Right ventricle myocardium inferior (tissue), 1 donor: Measurements from ENCODE around the gene CD58. TPM values are rescaled to one million over a fixed set of nuclear protein-coding genes. Genes with fewer than 3 reads are reported as not detected.
A peak's percentile ranks its signal among the peaks of the same experiment; 100 is the strongest.

Experiments
- ATAC-seq: fragments of 200-7000 bp; cut with Tn5 transposase; one replicate; pipeline ENCODE4 v1.9.1; 2020; ENCODE audit warnings: mild to moderate bottlenecking, moderate library complexity
- DNase-seq: peaks from one replicate; pipeline ENCODE4 v3.0.0; 2021; ENCODE audit errors: missing footprints
- intact Hi-C: fragments of 100-400 bp; cut with DNase I; formaldehyde crosslinking; loops from one replicate; pipeline ENCODE4 v1.11.0; 2022
- total RNA-seq: library from RNA; stranded (reverse); fragmentation: NEBNext Ultra II Directional; extraction: Animal tissue kit (Norgen Biotek cat#: 25700); gene quantifications from one replicate; pipeline ENCODE4 v1.2.1, GENCODE V29; 2021
- donor health status: DM: no; HTN: yes; CAD: no; lungs with severe emphysema.

CD58 gene
- total RNA-seq, 1 donor from 2014 or later, result 30.1 TPM

DNA sequence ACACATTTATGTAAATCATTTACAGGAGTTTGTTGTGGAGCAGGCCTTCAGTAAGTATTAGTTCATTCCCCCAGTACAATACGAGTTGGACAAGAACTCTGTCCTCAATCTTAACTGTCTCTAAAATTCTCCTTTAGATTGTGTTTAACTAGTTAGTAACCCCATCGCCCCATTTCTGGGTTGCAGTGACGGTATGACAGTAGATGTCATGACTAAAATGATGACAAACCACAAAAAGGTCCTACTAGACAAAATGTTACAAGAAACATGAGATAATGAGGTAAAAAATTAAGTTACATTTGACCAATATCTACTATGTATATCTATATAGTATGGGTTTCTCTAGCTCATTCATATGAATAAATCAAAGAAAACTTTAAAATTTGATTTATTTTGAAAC, 41.1 kb downstream of the CD58 start:
- intact Hi-C loops, result no loop called here
- no peak for DNase-seq
- ATAC-seq, result no peak

DNA sequence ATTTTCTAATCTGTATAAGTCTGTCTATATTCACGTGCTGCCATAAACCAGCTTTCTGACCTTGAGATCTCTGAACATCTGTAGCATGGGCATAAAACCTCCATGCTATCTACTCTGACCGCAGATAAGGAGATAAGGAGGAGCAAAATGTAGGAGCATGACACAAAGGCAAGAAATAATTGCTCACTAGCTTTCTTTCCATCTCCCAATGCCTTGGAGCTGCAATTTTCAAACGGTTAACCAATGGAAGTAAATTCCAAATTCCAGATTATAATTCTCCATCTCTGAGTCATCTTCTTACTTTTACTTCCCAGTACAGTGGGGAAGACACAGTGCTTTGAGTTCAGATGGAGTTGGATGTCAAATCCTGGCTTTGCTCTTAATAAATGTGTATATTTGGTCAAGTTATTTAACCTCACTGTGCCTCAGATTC, 41.6 kb downstream of the CD58 start:
- intact Hi-C loops, result no loop called here
- DNase-seq, result no peak
- no peak for ATAC-seq

DNA sequence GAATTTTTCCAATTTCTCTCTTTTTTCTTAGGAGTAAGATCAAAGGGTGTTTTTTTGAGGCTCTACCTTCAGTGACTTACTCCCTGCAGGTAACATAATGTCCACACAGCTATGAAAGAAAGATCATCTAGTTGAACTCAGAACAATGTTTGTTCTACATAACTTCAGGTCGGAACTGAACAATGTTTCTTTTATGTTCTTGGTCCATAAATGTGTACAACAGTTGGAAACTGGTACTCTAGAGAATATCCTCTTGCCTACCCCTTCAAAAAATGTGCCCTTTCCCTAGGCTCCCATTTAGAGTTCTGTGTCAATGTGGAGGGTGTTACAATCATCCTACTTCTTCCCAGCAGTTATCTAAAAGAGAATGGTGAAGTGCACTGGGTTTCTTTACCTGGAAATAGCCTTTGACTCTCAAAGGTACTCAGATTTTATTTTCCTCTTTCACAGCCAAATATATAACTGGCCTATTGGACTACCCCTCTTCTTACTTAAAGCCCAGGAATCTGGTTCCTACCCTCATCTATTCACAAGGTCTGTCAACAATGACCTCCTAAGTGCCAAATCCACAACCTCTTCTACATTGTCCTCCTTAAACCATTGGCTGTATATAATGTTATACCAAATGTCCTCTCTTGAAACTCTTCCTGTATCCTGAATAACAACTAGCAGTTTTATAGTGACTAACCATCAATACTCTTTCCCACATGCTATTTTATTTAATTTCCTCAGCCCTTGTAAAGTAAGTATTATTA, 42.3 kb downstream of the CD58 start:
- ATAC-seq (no peak), DNase-seq (no peak)
- intact Hi-C loops, result no loop called here

DNA sequence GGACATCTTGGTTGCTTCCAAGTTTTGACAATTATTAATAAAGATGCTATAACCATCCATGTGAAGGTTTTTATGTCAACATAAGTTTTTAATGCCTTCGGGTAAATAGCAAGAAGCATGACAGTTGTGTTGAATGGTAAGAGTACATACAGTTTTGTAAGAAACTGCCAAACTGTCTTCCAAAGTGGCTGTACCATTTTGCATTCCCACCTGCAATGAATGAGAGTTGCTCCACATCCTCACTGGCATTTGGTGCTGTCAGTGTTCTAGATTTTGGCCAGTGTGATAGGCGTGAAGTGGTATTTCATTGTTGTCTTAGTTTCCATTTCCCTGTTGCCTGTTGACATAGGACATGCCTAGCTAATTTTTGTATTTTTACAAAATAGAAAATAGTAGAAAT, 45.4 kb downstream of the CD58 start:
- intact Hi-C loops, result no loop called here
- ATAC-seq, result no peak
- DNase-seq, result no peak

DNA sequence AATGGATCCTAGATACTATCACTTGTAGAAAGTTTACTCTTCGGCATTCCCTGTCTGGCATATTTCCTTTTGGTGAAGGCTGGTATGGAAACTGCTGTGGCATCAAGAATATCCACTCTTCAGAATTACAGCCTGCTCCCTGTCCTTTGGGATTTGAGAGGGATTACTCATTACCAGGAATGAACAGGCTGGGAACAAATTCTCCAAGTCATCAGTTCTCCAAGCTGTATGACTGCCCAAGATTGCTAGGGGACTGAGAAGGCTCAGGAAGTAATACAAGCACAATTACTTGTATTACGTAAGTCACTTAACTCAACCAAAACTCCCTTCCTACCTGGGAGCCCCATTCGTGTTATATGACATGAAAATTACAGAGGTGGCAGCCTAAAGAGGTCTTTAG, 49.6 kb downstream of the CD58 start:
- intact Hi-C loops, result no loop called here
- DNase-seq, result no peak
- ATAC-seq, result peak; percentile 51

DNA sequence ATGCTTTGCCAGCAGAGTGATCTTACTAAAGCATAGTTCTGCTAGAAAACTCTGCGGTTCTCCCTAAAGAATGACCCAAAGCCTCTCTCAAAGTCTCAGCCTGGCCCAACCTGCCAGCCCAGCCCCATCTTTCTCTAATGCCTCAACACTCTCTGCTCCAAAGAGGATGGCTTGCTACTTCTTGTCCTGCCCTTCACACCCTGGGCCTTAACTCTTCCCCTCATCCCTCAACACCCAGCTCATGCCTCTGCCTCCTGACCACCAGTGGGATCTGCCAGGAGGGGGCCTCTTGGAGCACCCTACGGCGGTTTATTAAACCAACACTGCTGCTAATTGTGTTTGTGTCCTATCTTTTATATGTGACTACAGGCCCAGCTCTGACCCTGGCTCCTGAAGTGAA, 52.4 kb downstream of the CD58 start:
- intact Hi-C loops, result no loop called here

DNA sequence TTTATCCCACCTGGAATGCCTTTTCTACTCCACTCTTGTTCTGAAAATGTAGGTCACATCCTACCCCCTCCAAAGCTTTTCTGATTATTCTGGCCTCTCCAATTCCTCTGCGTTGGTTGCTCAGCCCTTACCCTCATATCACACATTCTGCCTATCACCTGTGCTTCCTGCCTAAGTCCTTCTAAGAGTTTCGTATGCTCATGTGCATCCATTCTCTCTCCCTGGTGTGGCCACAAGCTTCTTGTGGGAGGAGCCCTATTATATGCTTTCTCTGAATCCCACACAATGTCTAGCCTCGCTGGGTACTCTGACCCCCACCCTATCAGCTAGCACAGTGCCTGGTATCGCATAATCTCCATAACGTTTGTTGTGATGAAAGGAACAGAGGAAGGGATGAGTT, 54.2 kb downstream of the CD58 start:
- intact Hi-C loops, result no loop called here
- DNase-seq (no peak), ATAC-seq (no peak)

More for the DNA sequence above, 52.4 kb downstream of the CD58 start:
- ATAC-seq (no peak), DNase-seq (no peak)

DNA sequence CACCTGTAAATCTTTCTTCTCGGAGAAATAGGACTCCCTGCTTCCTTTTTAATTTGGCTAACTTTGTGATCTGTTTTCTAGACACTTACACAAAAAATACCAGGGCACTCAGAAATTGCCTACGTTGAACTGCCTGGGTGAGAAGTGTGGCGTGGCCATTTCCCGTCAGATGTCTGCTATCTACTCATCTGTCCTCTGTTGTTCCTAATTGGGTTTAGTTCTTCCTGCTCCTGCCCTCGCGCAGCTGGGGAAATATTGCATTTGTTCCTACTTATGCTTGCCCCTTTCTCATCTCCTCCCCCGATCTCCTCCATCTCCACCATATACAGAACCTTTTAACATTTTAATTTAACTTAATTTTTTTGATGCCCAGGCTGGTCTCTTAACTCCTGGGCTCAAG, 55.1 kb downstream of the CD58 start:
- intact Hi-C loops, result no loop called here
- DNase-seq (no peak), ATAC-seq (no peak)

DNA sequence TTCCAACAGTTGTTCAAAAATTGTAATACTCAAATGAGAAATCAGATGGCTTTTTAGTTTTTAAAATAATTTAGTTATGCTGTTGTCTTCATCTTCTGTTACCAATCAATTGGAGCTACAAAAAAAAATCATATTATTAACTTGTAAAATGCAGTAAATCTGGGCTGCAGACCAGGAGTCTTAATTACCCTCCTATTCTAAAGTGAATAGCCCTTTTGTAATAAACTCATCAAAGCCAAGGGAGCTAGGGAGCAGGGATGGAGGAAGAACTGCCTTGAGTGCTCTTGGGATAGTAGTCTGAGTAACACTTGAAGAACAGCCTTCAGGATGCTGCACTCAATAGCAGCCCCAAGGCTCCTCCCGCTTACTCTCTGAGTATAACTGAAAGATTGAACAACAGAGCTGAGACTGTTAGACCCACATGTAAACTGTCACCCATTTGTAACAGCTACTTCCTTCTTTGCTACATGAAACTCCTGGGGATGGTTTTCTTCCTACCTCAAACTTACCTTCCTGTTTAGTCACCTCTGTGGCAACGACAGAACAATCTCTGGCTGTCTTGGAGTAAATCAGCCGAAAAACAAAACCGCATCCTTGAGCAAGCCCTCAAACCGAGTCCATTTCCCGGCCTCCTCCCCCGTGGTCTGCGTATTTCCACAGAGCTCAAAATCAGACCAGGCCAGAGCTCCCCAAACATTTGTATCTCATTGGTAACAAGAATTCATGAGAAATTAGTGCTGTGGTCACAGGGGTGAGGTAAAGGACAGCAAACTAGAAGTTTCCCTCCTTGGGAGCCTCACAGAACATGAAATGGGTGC, 55.9 kb downstream of the CD58 start:
- ATAC-seq (no peak), DNase-seq (no peak)
- intact Hi-C loops, result no loop called here

DNA sequence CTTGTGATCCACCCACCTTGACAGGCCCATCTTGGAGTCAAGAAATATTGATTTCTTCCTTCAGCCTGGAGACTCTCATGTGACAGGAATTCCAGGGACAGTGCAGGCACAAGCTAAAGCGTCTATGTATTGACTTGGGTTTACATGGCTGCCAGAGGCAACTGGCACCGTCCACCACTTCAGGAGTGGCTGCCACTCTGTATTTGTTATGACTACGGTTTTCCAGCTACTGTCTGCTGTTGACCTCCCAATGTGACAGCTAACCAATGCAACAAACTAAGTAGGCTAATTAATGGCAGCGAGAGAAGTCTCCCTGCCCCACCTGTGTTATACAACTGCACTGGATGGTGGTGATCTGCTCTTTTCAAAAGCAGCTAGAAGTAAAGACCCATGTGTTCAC, 56.9 kb downstream of the CD58 start:
- no peak for DNase-seq
- intact Hi-C loops, result no loop called here
- ATAC-seq, result peak; percentile 94

DNA sequence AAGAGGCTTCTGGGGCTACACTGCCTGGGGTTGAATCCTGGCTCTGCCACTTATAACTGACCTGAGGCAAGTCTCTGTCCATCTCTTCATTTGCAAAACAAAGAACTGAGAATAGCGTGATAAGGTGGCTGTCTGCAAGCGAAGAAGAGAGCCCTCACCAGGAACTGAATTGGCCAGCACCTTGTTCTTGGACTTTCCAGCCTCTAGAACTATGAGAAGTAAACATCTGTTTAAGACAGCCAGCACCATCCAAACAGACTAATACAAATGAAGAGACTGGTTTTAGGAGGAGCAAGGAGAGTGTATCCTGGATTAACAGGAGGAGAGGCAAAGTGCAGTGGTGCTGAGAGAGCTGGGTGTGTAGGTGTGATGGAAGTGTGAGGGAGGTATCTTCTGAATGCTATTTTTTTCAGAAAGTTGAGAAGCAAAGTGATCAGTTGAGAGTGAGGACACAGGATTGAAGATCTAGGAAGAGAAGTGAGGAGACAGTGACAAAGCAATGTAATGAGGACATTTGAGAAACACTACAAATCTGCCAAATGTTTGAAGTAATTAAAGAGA, 59.3 kb downstream of the CD58 start:
- no peak for ATAC-seq
- intact Hi-C loops, result no loop called here
- no peak for DNase-seq

DNA sequence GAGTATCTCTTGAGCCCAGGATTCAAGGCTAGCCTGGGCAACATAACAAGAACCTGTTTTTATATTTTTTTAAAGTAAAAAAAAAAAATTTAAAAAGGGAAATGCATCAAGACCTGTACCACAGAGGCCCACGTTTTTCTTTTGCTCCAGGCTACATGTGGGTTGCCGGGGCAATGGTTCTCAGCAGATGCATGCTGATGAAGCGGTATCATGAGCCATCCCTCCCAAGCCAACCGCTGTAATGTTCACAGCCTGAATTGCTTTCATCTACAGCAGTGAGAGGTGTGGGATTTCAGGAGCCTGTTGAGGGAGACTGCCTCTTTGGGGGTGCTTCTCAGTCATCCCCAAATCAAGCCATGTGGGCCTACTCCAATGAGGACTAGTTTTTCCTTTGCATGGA, 60.5 kb downstream of the CD58 start:
- DNase-seq, result no peak
- no peak for ATAC-seq
- intact Hi-C loops, result no loop called here

DNA sequence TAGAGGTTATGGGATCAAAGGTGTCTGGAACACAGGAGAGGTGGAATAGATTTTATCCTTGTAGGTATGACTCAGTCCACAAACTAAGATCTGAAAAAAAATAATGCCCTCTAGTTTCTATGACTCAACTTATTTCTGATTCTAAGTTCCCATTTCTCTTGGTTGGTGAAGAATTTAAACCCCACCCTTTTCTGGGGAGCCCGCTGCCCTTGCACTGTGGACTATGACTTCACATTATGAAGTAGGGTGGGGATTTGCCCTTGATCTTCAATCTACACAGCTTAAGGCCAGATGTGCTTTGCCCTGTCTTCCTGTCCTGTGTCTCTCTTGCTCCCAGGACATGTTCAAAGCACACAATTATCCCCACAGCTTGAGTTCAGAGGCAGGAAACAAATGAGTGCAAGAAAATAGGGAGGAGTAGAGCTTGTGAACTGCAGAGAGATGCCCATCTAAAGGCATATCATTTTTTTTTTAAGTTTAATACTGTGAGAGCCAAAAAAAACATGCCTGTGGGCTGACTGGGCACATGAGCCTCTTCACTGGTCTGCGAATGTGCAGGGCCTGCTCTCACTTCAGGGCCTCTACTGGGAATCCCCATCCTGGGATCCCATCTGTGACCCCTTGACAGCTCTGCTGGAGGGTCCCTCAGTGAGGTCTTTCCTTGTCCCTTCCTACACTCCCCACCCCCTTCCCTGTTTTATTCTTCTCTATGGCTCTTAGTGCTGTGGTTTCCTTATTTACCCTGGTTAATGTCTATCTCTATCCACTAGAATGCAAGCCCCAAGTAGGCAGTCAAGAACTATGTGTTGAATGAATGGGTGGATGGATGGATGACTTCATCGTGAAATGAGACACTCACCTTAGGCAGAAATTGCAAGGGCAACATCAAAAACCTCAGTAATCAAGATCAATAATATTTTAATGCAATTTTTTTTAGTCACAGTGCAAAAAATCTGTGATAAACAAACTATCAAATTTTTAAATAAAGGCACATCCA, 61.5 kb downstream of the CD58 start:
- no peak for DNase-seq
- intact Hi-C loops, result no loop called here

DNA sequence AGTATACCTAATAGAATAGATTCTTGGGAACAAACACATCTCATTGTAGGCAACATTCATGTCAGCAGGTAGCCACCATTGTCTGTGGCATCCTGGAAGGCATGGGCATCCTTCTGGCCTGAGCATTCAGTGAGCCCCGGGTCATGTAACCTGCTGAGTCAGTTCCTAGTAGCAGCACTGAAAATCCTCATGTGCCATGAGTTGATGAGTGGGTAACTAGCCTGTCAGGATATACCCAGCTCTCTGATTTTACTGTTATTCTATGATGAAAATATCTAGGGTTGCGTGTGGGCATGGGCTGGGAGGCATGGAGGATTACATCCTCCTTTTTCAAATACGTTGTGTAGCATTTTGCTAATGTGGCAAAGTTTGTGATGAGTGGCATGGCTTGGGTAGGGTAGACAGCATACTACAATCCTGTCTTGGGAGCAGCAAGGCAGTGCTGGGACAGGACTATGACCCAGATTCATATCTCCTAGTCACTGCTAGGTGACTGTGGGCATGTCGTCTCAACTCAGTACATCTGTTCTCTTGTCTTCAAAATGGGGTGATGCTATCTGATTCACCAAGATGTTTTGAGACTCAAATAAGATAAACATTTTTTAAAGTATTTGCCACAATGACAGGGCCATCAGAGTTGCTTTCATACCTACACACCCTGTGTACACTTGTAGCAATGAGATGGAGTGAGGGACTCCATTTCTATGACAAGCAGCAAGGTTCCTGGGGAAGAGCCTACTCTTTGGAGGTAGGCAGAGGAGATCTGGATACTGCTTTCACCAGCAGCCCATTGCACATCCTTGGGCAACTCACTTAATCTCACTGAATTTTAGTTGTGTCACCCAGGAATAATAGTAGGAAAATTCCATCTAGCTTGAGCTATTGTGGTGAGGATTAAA, 62.5 kb downstream of the CD58 start:
- intact Hi-C loops, result no loop called here
- ATAC-seq, result no peak
- no peak for DNase-seq

More for the DNA sequence above, 61.5 kb downstream of the CD58 start:
- no peak for ATAC-seq

DNA sequence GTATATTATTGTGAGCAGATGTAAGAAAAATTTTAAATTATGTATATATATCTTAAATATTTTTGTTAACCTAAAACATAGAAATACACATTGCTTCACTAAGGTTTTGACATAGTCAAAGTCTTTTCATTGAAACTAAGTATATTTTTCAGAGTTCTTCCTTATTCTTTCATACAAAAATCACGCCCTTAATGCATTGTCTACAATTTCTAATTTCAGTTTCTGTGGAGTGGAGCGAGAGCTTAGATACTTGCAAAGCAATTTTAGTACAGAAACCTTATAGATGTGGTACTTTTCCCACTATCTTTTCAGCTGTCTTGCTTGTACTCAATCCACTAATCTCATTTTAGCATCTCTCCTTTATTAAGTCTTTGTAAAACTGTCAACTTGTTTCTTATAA, 63.2 kb downstream of the CD58 start:
- intact Hi-C loops, result no loop called here
- no peak for DNase-seq
- no peak for ATAC-seq

DNA sequence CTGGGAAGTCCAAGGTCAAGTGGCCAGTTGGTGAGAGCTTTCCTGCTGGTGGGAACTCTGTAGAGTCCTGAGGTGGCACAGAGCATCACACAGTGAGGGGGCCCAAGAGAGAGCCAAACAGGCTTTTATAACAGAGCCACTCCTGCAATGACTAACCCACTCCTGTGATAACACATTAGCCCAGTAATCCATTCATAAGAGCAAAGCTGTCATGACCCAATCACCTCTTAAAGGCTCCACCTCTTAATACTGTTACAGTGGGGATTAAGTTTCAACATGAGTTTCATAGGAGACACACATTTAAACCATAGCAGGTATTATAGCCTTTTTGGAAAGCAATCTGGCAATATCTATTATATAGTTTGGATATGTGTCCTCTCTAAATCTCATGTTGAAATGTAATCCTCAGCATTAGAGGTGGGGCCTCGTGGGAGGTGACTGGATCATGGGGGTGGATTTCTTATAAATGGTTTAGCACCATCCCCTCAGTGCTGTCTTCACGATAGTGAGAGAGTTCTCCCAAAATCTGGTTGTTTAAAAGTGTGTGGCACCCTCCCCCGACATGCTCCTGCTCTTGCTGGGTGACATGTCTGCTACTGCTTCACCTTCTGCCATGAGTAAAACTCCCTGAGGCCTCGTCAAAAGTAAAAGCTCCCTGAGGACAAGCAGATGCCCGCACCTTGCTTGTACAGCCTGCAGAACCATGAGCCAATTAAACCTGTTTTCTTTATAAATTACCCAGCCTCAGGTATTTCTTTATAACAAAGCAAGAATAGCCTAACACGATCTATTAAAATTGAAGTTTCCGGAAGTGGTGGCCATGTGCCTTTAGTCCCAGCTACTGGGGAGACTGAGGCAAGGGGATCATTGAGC, 64.5 kb downstream of the CD58 start:
- DNase-seq, result no peak
- intact Hi-C loops, result no loop called here
- no peak for ATAC-seq
